Mammary epithelial cell (primary cell): ENCODE data around the gene C6orf89.

Source experiments
- EZH2 ChIP-seq: IDR thresholded peaks from 2 replicates; pipeline ENCODE4 v1.6.1; 2012; ENCODE audit warnings: low read length, inconsistent platforms, borderline replicate concordance
- TF ChIP-seq, protein P1 (sequence below), 2 donors: IDR thresholded peaks in 1 of 2; conservative IDR thresholded peaks in 1 of 2; 2 replicates each; pipeline ENCODE4 v1.5.1; 2011 to 2012; ENCODE audit warnings: inconsistent platforms in 2 of 2, low read length in 2 of 2, mild to moderate bottlenecking in 2 of 2, control low read depth in 1 of 2, low read depth in 1 of 2; ENCODE audit not compliant: insufficient read depth in 1 of 2; ENCODE audit errors: extremely low read depth in 1 of 2

DNA sequence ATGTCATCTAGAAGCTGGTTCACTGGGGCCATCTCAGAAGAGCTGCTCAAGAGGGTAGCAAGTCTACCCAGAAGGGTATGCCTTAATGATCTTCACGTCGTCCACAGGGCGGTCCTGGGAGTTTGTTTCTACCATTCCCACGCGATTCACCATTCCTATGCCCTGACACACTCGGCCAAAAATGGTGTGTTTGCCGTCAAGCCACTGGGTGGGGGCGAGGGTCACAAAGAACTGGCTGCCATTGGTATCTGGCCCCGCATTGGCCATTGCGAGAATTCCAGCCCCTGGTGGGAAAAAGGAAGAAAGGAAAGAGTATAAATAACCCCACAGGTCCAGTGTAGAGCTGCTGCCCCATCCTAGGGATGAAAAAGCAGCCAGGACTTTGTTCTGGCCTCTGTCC lies 30.0 kb upstream of the C6orf89 start:
- TF ChIP-seq, protein P1, sequence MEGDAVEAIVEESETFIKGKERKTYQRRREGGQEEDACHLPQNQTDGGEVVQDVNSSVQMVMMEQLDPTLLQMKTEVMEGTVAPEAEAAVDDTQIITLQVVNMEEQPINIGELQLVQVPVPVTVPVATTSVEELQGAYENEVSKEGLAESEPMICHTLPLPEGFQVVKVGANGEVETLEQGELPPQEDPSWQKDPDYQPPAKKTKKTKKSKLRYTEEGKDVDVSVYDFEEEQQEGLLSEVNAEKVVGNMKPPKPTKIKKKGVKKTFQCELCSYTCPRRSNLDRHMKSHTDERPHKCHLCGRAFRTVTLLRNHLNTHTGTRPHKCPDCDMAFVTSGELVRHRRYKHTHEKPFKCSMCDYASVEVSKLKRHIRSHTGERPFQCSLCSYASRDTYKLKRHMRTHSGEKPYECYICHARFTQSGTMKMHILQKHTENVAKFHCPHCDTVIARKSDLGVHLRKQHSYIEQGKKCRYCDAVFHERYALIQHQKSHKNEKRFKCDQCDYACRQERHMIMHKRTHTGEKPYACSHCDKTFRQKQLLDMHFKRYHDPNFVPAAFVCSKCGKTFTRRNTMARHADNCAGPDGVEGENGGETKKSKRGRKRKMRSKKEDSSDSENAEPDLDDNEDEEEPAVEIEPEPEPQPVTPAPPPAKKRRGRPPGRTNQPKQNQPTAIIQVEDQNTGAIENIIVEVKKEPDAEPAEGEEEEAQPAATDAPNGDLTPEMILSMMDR (conservative IDR thresholded peaks at IDR 0.05 in 1 of 2, IDR thresholded peaks at IDR 0.05 in 1 of 2; ENCODE audit: extremely low read depth in 1 of 2, insufficient read depth in 1 of 2, low read depth in 1 of 2, low read length in 2 of 2), result no peak
- TF ChIP-seq EZH2, result no peak
